IPS-15b (cell line): ENCODE data around the gene PLD3.

Experiments used
- H3K27me3 ChIP-seq: one replicate; pipeline ENCODE4 v1.6.1; 2013; ENCODE audit warnings: low read length; ENCODE audit not compliant: control insufficient read depth, insufficient read depth
- H3K36me3 ChIP-seq: one replicate; pipeline ENCODE4 v1.6.1; 2013; ENCODE audit warnings: low read length; ENCODE audit not compliant: control insufficient read depth, insufficient read depth
- H3K4me1 ChIP-seq: one replicate; pipeline ENCODE4 v1.6.1; 2013; ENCODE audit warnings: mild to moderate bottlenecking, low read length; ENCODE audit not compliant: control insufficient read depth, insufficient read depth
- H3K4me3 ChIP-seq: one replicate; pipeline ENCODE4 v1.5.1; 2013; ENCODE audit warnings: low read depth, low read length
- H3K9ac ChIP-seq: one replicate; pipeline ENCODE4 v1.6.1; 2013; ENCODE audit warnings: low read depth, mild to moderate bottlenecking, low read length
- H3K9me3 ChIP-seq: one replicate; pipeline ENCODE4 v1.6.1; 2013; ENCODE audit warnings: mild to moderate bottlenecking, low read length; ENCODE audit not compliant: control insufficient read depth, insufficient read depth

PLD3 gene, protein sequence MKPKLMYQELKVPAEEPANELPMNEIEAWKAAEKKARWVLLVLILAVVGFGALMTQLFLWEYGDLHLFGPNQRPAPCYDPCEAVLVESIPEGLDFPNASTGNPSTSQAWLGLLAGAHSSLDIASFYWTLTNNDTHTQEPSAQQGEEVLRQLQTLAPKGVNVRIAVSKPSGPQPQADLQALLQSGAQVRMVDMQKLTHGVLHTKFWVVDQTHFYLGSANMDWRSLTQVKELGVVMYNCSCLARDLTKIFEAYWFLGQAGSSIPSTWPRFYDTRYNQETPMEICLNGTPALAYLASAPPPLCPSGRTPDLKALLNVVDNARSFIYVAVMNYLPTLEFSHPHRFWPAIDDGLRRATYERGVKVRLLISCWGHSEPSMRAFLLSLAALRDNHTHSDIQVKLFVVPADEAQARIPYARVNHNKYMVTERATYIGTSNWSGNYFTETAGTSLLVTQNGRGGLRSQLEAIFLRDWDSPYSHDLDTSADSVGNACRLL

GRCh38 chr19:40348125-40348913, at the start of gene PLD3, which contains the start of gene C19orf47:
PLD3 (plus strand) TSS chr19:40348695; CDS start chr19:40366484, 17,789 bp downstream.
C19orf47 (minus strand) TSS chr19:40348397; CDS start chr19:40341857, 6,540 bp downstream.
- H3K27me3 ChIP-seq, result no peaks in the 10 kb centered on the region
- H3K36me3 ChIP-seq, result no peaks in the 10 kb centered on the region
- no peaks in the 10 kb centered on the region for H3K4me1 ChIP-seq
- peak within 1 kb of the TSS; percentile 89 for H3K4me3 ChIP-seq
- peak within 1 kb of the TSS; percentile 55 for H3K9ac ChIP-seq
- H3K9me3 ChIP-seq, result no peaks in the 10 kb centered on the region

GRCh38 chr19:40300668-40301067, 47.8 kb upstream of the PLD3 start:
- Histone ChIP-seq H3K27me3 (no peaks in the 10 kb centered on the region), H3K9me3 (no peaks in the 10 kb centered on the region), H3K9ac (no peak overlapping the region), H3K36me3 (no peaks in the 10 kb centered on the region), H3K4me1 (no peaks in the 10 kb centered on the region), H3K4me3 (no peak overlapping the region)

- H3K27me3 ChIP-seq, result no peaks in the 10 kb centered on the region
- H3K4me1 ChIP-seq, result no peaks in the 10 kb centered on the region
- no peak overlapping the region for H3K9ac ChIP-seq
- no peaks in the 10 kb centered on the region for H3K9me3 ChIP-seq
- H3K4me3 ChIP-seq, result no peak overlapping the region
- no peaks in the 10 kb centered on the region for H3K36me3 ChIP-seq
These were observed 46.1 kb upstream of the PLD3 start for GRCh38 chr19:40302224-40303011.

DNA sequence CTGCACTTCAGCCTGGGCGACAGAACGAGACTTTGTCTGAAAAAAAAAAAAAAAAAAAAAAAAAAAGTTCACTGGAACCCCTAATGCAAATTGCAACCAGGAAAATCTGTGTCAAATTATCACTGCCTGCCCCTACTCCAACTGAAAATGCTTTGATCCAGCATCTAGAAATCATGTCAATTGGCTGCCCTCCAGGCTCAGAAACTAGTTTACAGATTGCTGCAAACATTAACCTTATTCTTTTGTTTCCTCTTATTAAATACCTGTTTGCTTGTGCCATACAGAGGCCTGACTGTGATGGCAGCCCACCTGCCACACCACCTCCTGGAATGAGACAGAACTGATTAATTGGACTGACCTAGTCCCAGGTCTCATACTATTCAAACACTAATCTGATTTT, 44.7 kb upstream of the PLD3 start:
- H3K9me3 ChIP-seq, result no peaks in the 10 kb centered on the region

DNA sequence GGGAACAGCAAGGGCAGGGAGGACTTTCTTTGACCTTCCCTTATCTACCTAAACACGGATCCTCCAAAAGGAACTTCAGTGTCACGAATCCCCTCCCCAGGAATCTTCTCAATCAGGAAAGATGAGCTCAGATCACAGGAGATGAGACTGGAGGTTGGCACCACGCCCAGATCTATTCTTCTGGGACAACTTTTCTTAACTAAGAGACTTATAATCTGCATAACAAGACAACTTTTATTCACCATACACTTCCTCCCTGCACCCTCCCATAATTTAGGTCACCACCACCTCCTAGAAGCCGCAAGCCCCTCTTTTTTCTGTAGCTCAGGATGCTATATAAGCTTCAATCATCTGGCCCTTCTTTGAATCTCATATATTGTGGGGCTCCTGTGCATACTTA, 44.2 kb upstream of the PLD3 start:
- Histone ChIP-seq H3K27me3 (no peaks in the 10 kb centered on the region), H3K4me1 (no peaks in the 10 kb centered on the region), H3K9ac (no peak overlapping the region), H3K36me3 (no peaks in the 10 kb centered on the region), H3K9me3 (no peaks in the 10 kb centered on the region), H3K4me3 (no peak overlapping the region)

More for the DNA sequence above, 44.7 kb upstream of the PLD3 start:
- no peak overlapping the region for H3K9ac ChIP-seq
- H3K4me3 ChIP-seq, result no peak overlapping the region
- no peaks in the 10 kb centered on the region for H3K36me3 ChIP-seq
- H3K4me1 ChIP-seq, result no peaks in the 10 kb centered on the region
- H3K27me3 ChIP-seq, result no peaks in the 10 kb centered on the region

- H3K27me3 ChIP-seq, result no peaks in the 10 kb centered on the region
- no peak overlapping the region for H3K9ac ChIP-seq
- H3K4me1 ChIP-seq, result no peaks in the 10 kb centered on the region
- no peak overlapping the region for H3K4me3 ChIP-seq
- no peaks in the 10 kb centered on the region for H3K9me3 ChIP-seq
- H3K36me3 ChIP-seq, result no peaks in the 10 kb centered on the region
These were observed 43.1 kb upstream of the PLD3 start for GRCh38 chr19:40305403-40305802.

DNA sequence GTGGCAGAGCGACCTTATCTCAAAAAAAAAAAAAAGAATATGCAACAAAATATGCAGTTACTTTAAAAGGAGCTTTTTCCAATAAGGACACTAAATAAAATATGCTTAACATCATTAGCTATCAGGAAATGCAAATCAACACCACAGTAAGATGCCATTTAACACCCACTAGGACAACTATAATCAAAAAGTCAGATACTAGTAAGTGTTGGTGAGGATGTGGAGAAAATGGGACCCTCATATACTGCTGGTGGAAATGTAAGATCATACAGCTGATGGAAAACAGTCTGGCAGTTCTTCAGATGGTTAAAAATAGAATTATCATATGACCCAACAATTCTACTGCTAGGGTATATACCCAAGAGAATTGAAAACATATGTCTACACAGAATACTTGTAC, 38.8 kb upstream of the PLD3 start:
- no peak overlapping the region for H3K4me3 ChIP-seq
- no peaks in the 10 kb centered on the region for H3K4me1 ChIP-seq
- no peak overlapping the region for H3K9ac ChIP-seq
- no peaks in the 10 kb centered on the region for H3K27me3 ChIP-seq
- no peaks in the 10 kb centered on the region for H3K36me3 ChIP-seq
- H3K9me3 ChIP-seq, result no peaks in the 10 kb centered on the region

DNA sequence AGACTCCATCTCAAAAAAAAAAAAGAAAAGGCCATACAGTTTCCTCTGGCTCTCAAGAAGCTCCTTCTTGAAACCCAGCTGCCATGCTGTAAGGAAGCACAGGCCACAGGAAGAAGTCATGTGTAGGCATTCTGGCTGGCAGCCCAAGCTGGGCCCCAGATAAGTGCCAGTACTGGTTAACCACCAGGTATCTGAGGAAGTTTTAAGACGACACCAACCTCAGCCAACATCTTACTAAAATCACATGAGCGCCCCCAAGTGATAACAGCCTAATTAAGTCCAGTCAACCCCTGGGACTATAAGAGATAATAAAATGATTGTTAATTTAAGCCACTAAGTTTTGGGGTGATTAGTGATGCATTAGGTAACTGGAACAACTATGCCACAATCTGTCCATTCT, 36.0 kb upstream of the PLD3 start:
- H3K4me1 ChIP-seq, result no peaks in the 10 kb centered on the region
- H3K4me3 ChIP-seq, result no peak overlapping the region
- H3K36me3 ChIP-seq, result no peaks in the 10 kb centered on the region
- no peak overlapping the region for H3K9ac ChIP-seq
- no peaks in the 10 kb centered on the region for H3K27me3 ChIP-seq
- H3K9me3 ChIP-seq, result no peaks in the 10 kb centered on the region

- Histone ChIP-seq H3K4me3 (no peak overlapping the region), H3K4me1 (no peaks in the 10 kb centered on the region), H3K9ac (no peak overlapping the region), H3K36me3 (no peaks in the 10 kb centered on the region), H3K9me3 (no peaks in the 10 kb centered on the region), H3K27me3 (no peaks in the 10 kb centered on the region)
These were observed 35.1 kb upstream of the PLD3 start for GRCh38 chr19:40313229-40313983.

DNA sequence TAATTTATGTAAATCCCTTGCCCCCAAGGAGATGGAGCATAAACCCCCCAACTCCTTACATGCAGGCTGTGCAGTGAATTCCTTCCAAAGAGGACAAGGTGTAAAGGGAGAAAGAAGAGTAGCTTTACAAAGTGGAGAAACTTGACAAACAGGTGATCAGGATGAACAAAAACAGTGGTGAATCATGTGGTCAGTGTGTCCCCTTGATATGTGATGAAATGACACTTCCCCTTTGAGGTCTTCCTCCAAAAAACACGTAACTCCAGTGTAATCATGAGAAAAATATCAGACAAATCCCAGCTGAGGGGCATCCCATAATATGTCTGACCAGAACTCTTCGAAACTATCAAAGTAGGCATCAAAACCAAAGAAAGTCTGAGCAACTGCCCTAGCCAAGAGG, 33.8 kb upstream of the PLD3 start:
- Histone ChIP-seq H3K36me3 (no peaks in the 10 kb centered on the region), H3K9me3 (no peaks in the 10 kb centered on the region), H3K9ac (no peak overlapping the region), H3K27me3 (no peaks in the 10 kb centered on the region), H3K4me3 (no peak overlapping the region), H3K4me1 (no peaks in the 10 kb centered on the region)
